Astrocyte (in vitro differentiated cells and primary cell): ENCODE measurements around the gene E2F2.

Experiments used
- EZH2 ChIP-seq: IDR thresholded peaks from 2 replicates; pipeline ENCODE4 v1.6.1; 2012; ENCODE audit warnings: mild to moderate bottlenecking, low read length, inconsistent platforms; ENCODE audit not compliant: insufficient read depth
- TF ChIP-seq, protein P1 (sequence below): IDR thresholded peaks from 2 replicates; pipeline ENCODE4 v1.5.1; 2011; ENCODE audit warnings: low read depth, mild to moderate bottlenecking, inconsistent platforms, low read length, moderate library complexity; ENCODE audit not compliant: insufficient read depth

DNA sequence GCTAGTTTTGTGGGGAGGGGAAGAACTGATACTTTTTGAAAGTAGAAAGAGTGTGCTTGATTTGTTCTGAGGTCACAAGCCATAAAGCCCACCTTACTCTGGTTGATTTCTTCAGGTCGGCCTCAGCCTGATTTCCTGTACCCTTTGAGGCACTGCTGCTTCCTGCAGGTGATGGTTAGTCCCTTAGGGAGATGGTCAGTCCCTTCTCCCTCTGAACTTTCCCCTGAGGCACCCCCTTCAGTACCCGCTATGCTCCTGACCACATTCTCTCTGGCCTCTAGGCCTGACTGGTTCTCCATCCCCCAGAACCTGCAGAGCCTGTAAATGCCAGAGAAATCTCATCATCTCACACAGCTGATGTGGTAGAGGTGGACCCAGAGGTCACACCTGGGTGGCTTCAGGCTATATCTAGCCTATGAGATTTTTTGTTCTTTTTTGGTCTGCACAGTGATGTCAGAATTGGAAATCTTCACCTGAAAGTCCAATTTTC, 43.3 kb upstream of the E2F2 start:
- TF ChIP-seq, protein P1, sequence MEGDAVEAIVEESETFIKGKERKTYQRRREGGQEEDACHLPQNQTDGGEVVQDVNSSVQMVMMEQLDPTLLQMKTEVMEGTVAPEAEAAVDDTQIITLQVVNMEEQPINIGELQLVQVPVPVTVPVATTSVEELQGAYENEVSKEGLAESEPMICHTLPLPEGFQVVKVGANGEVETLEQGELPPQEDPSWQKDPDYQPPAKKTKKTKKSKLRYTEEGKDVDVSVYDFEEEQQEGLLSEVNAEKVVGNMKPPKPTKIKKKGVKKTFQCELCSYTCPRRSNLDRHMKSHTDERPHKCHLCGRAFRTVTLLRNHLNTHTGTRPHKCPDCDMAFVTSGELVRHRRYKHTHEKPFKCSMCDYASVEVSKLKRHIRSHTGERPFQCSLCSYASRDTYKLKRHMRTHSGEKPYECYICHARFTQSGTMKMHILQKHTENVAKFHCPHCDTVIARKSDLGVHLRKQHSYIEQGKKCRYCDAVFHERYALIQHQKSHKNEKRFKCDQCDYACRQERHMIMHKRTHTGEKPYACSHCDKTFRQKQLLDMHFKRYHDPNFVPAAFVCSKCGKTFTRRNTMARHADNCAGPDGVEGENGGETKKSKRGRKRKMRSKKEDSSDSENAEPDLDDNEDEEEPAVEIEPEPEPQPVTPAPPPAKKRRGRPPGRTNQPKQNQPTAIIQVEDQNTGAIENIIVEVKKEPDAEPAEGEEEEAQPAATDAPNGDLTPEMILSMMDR = no peak
- TF ChIP-seq EZH2 = no peak
